ENCODE results near the gene VIM.
"Not testable (repeated sequence)": the region's sequence is repeated elsewhere in the genome, so short reads cannot be mapped to it uniquely, and the experiment has no call there.

VIM gene

DNA sequence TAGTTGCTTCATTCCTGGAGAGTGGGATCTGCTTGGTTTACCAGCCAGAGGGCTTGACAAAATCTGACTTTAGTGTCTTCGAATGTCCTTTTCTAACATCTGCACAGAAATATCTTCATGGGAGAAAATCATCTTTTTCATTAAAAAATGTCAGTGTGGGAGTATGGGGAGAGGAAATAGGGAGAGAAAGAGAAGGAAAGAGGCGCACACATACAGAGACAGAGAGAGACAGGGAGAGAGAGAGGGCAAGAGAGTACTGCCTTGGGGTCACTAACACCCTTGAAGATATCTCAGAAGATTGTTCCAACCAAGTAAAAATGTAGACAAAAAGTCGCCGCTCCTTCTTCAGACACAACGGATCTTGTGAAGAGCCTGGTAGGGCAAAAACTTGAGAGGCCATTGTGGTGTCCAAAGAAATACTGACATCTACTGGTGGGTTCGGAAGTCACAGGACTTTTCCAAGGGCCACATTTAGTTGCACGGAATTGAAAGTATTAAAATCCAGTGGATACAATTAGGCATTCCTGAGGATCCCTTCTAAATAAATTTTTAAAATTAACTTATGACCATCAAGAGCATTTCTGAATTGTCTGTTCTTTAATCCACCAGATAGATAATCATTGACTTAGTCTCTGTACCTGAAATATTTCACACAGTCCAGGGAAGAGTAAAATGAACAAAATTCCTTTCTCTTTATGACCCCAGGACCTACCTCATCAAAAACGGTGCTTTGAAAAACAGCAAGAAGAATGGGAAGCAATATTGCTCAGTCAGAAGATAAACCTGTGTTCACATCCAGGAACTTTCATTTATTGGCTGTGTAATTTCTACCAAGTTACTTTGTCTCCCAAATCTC lies 29.7 kb downstream of the VIM start:
- DNase-seq (ENCODE audit: low read depth): peak; percentile 4

DNA sequence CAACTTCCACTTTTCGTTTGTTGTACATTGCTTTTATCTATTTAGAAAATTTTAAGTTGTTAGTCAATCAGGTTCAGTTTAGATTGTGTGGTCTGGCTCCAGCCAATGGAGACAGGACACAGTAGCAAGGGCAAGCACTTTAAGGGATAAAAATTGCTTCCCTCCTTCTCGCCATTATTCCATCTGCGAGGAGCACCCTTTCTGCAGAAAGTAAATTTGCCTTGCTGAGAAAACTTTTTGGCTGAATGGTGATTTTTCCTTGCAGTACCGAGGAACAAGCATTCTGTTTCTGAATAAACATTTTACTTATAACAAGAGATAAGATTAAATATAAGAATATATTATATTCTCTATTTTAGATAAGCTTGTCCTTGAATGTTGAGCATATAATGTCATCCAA lies 34.5 kb downstream of the VIM start:
- DNase-seq (ENCODE audit: low read depth): no peak

DNA sequence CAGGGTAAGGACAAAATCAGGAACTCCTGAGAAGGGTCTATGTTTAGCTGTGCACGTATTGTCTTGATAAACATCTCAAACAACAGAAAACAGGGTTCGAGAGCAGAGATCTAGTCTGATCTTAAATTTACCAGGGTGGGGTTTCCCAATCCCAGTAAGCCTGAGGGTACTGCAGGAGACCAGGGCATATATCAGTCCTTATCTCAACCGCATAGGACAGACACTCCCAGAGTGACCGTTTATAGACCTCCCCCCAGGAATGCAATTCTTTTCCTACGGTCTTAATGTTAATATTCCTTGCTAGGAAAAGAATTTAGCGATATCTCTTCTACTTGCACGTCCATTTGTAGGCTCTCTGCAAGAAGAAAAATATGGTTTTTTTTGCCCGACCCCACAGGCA lies 35.5 kb downstream of the VIM start:
- no peak for DNase-seq (ENCODE audit: low read depth)

DNA sequence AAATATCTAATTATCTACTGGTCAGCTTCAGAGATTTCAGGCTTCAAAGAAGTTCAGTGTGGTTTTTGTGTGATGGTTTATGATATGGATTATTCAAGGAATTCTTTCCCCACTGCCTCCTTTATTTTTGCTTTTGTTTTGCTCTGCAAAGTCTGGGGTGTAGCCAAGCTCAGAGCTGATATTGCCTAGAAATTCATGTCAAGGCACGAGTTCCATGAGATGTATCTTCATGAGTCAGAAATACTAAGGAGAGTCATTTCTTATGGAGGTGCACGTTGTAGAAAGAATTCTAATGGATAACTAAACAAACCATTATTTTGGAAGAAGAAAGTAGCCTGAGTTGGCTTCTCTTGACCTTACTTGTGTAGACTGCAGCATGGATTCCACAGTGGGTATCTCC lies 37.4 kb downstream of the VIM start:
- DNase-seq (ENCODE audit: low read depth): no peak

DNA sequence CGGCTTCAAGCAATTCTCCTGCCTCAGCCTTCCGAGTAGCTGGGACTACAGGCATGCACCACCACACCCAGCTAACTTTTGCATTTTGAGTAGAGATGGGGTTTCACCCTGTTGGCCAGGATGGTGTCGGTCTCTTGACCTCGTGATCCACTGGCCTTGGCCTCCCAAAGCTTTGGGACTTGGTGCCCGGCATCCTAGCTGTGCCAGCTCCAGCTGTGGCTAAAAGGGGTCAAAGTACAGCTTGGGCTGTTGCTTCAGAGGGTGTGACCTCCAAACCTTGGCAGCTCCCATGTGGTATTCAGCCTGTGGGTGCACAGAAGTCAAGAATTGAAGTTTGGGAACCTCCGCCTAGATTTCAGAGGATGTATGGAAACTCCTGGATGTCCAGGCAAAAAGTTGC lies 38.5 kb downstream of the VIM start:
- DNase-seq (ENCODE audit: low read depth): not testable (repeated sequence)

DNA sequence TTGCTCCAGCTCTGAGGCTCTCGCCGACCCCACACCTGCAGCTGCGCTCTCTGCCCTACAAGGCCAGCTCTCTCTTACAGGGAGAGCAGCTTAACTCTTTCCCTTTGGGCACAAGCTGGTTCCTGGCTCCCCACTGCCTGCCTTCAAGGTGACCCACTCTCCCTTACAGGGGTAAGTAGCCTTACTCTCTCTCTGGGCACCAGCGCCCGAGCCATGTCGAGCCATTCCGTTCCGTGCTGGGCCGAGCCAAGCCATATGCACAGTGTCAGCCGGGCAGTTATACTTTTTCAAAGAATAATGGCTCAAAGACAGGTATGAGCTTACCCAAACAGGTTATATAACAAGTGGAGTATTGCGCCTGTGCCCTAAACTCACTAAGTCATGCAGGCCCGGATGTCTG lies 44.6 kb downstream of the VIM start:
- no peak for DNase-seq (ENCODE audit: low read depth)

DNA sequence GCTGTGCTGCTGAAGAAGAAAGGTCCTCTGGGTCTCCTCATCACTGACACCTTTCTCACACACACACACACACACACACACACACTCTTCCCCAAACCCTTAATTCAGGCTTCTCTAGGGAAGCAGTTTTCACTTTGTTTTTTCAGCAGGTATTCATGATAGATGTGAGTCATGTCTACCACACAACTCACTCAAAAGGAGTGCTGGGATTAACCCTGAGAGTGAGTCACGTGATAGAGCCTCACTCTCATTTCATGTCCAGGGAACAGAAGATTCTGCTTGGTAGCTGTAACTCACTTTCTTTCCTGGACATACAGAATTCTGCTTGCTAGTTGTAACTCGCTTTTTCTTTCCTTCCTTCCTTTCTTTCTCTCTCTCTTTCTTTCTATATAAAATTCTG lies 45.4 kb downstream of the VIM start:
- no peak for DNase-seq (ENCODE audit: low read depth)

DNA sequence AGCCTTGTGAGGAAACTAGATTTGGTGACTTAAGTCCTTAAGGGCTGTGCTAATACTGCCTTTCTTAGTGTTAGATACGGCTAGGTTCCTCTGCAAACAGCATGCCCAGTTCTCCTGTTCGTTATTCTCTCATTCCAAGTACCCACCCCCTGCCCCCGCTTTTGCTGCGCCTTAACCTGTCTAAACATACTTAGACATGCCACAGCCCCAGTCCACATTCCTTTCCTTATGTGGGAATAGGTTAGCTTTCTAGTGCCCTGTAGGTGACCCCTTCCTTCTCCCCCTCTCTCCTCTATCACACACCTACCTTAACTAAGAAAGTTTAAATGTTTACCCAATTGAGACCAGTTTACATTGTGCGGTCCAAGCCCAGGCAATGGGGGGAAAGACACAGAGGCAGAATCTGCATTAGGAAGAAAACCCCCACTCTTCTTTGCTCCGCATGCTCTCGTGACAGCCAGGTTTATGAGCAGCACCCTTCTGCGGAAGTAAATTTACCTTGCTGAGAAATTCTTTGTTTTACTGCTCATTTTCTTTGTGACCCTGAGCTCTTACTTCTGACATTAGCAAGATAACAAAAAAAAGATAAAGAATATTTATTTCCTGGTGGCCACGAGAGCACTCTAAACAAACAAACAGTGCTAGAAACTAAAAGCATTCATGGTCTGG lies 48.8 kb downstream of the VIM start:
- DNase-seq (ENCODE audit: low read depth): no peak

DNA sequence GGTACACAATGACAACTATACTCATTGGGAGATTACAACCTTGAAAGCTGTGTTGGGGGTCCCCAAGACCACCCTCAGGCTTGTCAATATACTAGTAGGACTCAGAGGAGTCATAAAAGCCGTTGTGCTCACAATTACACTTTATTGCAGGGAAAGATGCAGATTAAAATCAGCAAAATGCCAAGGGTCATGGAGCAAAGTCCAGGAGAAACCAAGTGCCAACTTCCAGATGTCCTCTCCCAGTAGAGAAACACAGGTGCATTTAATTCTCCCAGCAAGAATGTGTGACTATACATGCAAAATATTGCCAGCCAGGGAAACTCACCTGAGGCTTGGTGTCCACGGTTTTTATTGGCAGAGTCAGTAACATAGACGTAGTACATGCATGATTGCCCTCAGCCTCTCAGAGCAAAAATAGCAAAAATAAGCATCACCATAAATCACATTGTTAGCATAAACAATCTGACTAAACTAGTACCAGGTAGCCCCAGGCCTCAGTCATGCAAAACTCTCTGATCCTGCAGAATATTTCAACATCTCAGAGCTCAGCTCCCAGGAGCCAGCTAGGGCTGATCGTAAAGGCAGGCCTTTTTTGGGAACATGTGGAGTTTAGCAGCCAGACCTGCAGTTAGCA lies 50.7 kb downstream of the VIM start:
- DNase-seq (ENCODE audit: low read depth): no peak

DNA sequence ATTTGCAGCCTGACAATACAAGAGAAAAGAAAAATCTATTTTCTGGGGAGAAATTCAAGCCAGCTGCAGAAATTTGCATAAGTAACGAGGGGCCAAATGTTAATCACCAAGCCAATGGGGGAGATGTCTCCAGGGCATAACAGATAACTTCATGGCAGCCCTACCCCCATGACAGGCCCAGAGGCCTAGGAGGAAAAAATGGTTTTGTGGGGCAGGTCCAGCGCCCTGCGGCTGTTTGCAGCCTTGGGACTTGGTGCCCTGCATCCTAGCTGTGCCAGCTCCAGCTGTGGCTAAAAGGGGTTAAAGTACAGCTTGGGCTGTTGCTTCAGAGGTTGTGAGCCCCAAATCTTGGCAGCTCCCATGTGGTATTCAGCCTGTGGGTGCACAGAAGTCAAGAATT lies 54.3 kb downstream of the VIM start:
- DNase-seq (ENCODE audit: low read depth): no peak

DNA sequence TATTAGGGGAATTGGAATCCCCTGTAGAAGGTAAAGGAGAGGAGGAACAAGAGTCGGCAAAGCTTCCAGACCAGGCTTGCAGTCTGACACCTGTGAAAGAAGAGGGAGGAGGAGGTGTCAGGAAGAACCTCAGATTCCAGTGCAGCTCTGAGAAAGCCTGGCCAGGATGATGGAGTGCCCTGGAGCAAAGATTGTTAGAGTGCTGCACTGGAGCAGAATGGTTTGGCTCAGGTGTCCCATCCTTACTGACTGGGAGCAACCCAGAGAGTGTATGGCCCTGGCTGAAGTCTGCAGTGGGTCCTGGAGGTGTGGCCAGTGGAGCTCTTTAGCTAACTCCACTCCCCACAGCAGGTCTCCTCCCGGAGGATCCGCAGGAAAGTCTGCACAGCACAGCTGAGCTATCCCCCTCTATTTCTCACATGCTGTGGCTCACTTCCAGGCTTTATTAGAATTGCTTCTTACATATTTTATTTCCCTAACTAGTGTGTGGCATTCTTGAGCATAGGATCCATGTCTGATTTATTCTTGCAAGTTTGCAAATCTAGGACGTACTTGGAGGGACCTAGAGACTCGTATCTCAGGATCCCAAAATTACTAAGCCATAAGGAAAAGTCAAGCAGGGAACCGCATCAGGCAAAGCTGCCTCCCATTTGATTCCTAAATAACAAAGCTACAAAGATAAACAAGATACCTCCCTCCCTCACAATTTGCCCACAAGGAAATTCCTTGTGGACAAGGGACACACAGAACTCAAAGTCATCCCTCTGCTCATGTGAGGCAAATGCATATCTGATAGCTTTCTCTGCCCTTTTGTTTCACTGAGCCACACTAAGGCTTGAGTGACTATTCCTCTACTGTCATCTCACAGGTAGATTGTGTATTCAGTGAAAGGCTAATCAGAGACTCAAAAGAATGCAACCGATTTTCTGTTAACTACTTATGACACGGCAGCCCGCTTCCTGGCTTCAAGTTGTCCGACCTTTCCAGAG lies 58.8 kb downstream of the VIM start:
- no peak for DNase-seq (ENCODE audit: low read depth)
